GM19324 (cell line): ENCODE measurements around the gene FXR2.

Source experiments
- ATAC-seq: cut with Tn5 transposase; IDR thresholded peaks from one replicate; pipeline ENCODE4 v1.9.1; 2021; ENCODE audit warnings: mild to moderate bottlenecking, moderate library complexity; ENCODE audit not compliant: unreplicated experiment, low FRiP score

Gene FXR2

GRCh38 chr17:7553356-7553755 lies 61.3 kb downstream of the FXR2 start:
- ATAC-seq: no peak

DNA sequence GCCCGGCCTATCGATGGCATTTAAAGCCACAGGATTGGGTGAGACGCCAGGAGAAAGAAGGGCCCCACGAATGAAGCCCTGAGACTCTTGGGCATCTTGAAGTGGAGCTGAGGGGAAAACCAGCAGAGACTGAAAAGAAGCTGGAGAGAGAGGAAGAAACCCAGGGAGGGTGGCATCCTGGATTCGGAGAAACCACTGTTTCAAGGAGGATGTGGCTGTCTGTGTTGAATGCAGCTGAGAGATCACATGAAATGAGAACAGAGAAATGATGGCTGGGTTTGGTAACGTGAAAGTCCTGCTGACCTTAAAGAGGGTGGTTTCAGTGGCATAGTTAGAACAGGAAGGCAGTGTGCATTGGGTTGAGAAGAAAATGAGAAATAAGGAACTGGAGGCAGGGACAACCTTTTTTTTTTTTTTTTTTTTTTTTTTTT lies 62.1 kb downstream of the FXR2 start:
- ATAC-seq: peak; percentile 55

DNA sequence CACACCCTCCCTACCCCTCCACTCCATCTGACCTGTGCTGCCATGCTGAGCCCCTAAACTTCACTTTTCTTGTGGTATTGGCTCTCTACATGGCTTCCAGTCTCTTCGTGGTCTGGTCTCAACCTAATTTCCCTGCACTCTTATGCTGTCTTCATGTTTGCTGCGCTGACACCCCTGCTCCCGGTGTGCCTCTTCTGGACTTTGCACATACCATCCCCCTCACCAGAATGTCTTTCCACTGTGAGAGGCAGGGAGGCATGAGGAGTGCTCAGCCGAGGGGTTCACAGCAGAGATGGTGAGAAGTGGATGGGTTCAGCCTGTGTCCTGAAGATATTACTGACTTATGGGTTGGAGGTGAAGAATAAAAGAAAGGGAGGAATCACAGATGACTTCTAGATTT lies 63.3 kb downstream of the FXR2 start:
- no peak for ATAC-seq

DNA sequence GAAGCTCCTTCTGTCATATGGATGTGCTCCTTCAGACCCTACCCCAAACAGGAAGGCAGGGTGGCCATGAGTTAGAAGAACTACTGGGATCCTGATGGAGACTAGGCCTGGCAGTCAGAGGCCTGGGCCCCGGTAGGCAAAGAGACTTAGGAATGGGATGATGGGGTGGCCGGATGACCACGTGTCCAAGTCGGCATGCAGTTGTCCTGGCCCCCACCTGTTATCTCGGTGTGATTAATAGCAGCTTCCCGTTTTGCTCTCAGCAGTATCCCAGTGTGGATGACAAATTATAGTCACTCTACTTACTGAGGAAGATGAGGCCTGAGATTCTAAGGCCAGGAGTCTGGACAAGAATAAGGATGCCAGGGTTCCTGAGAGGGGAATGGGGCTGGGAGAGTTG lies 64.4 kb downstream of the FXR2 start:
- ATAC-seq: no peak

DNA sequence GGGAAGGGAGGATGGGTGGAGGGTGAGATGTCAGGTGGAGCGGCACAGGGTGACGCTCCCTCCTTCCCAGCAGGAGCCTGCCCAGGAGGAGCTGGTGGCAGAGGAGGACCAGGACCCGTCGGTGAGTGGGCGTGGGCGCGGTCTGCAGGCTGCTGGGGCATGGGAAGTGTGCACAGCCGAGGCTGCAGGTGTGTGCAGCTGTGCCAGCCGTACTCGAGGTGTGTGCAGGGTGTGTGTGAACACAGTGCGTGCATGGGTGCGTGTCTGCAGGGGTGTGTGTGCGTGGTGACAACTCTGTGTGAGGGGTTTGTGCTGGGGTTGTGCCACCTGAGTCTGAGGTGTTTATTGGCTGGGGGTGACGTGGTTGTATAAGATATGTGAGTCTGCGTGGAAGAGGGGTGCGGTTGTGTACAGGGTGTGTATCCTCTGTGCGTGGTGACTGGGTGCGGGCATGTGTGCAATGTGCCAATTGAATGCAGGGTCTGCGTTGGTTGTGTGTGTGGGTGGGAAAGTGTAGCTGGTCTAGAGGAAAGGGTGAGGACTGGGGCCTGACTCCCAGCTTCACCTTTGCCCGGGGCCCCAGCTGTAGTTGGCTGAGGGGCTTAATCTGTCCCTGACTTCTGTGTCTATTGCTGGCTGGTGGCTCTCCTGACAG lies 65.2 kb downstream of the FXR2 start:
- peak; percentile 30 for ATAC-seq

- peak; percentile 44 for ATAC-seq
Measured at GRCh38 chr17:7548585-7549400, 65.9 kb downstream of the FXR2 start, which contains the start of gene TNFSF12. Gene TNFSF12, plus strand, starts transcription at chr17:7549058. Its CDS starts 96 bp downstream, at chr17:7549154.

GRCh38 chr17:7544911-7545310 lies 69.8 kb downstream of the FXR2 start:
- no peak for ATAC-seq
